HepG2 (cell line): ENCODE measurements around the gene VDAC2. TPM values are rescaled to one million over a fixed set of nuclear protein-coding genes. Genes with fewer than 3 reads are reported as not detected.
A peak's percentile ranks its signal among the peaks of the same experiment; 100 is the strongest.

ENCODE experiments used
- ATF5 ChIP-seq: sonication (generic); formaldehyde crosslinking; IDR thresholded peaks from 2 replicates; pipeline ENCODE4 v1.4.0; 2020; ENCODE audit warnings: mild to moderate bottlenecking, low read depth, missing genetic modification reagents
- CBX5 ChIP-seq: sonication (generic); formaldehyde crosslinking; IDR thresholded peaks from 2 replicates; pipeline ENCODE4 v1.4.0; 2020; ENCODE audit warnings: missing genetic modification reagents, borderline replicate concordance
- CTCF ChIP-seq: sonication (generic); formaldehyde crosslinking; IDR thresholded peaks from 2 replicates; pipeline ENCODE4 v1.5.0; 2020; ENCODE audit warnings: mild to moderate bottlenecking, missing genetic modification reagents, moderate library complexity
- DDIT3 ChIP-seq: sonication (generic); formaldehyde crosslinking; IDR thresholded peaks from 2 replicates; pipeline ENCODE4 v1.4.0; 2020; ENCODE audit warnings: mild to moderate bottlenecking, missing genetic modification reagents
- FOSL1 ChIP-seq: sonication (generic); formaldehyde crosslinking; IDR thresholded peaks from 2 replicates; pipeline ENCODE4 v1.9.0; 2021; ENCODE audit warnings: missing genetic modification reagents, borderline replicate concordance
- HNRNPH1 ChIP-seq: fragments of 200-400 bp; formaldehyde crosslinking; optimal IDR thresholded peaks from 2 replicates; pipeline ENCODE3; 2017; ENCODE audit warnings: mild to moderate bottlenecking, low read depth, low read length
- HNRNPL ChIP-seq: fragments of 200-400 bp; formaldehyde crosslinking; IDR thresholded peaks from 2 replicates; pipeline ENCODE4 v1.6.1; 2017; ENCODE audit warnings: mild to moderate bottlenecking, low read depth, low read length
- MBD4 ChIP-seq: IDR thresholded peaks from 2 replicates; pipeline ENCODE4 v1.6.1; 2012; ENCODE audit warnings: low read length, inconsistent platforms, borderline replicate concordance
- POLR2G ChIP-seq: fragments of 200-400 bp; formaldehyde crosslinking; IDR thresholded peaks from 2 replicates; pipeline ENCODE4 v1.6.1; 2018; ENCODE audit warnings: mild to moderate bottlenecking, low read depth, low read length, moderate library complexity
- SKIL ChIP-seq: sonication (generic); formaldehyde crosslinking; IDR thresholded peaks from 2 replicates; pipeline ENCODE4 v1.8.0; 2022; ENCODE audit warnings: missing genetic modification reagents, mild to moderate bottlenecking, moderate library complexity, borderline replicate concordance
- SP1 ChIP-seq, 2 experiments: fragments of 450-650 bp in 1 of 2; sonication (generic) in 1 of 2; formaldehyde crosslinking in 1 of 2; IDR thresholded peaks; 2 replicates each; pipeline versions ENCODE4 v1.4.0 to v1.6.1; 2016 to 2020; ENCODE audit warnings: missing genetic modification reagents in 1 of 2
- STAG1 ChIP-seq: sonication (generic); formaldehyde crosslinking; IDR thresholded peaks from 2 replicates; pipeline ENCODE4 v1.4.0; 2020; ENCODE audit warnings: missing genetic modification reagents
- ZBED4 ChIP-seq: sonication (generic); formaldehyde crosslinking; IDR thresholded peaks from 2 replicates; pipeline ENCODE4 v1.4.0; 2020; ENCODE audit warnings: missing genetic modification reagents, borderline replicate concordance
- ZFP1 ChIP-seq: IDR thresholded peaks from 2 replicates; pipeline ENCODE4 v1.6.1; 2016
- ZNF33B ChIP-seq: sonication (generic); formaldehyde crosslinking; IDR thresholded peaks from 2 replicates; pipeline ENCODE4 v1.5.1; 2020; ENCODE audit warnings: mild to moderate bottlenecking, missing genetic modification reagents
- ZNF431 ChIP-seq: sonication (generic); formaldehyde crosslinking; IDR thresholded peaks from 2 replicates; pipeline ENCODE4 v1.9.0; 2022; ENCODE audit warnings: missing genetic modification reagents, low read depth, mild to moderate bottlenecking, borderline replicate concordance
- ZNF710 ChIP-seq: sonication (generic); formaldehyde crosslinking; IDR thresholded peaks from 2 replicates; pipeline ENCODE4 v1.5.0; 2020; ENCODE audit warnings: mild to moderate bottlenecking, missing genetic modification reagents, borderline replicate concordance
- ZNF788 ChIP-seq: sonication (generic); formaldehyde crosslinking; IDR thresholded peaks from 2 replicates; pipeline ENCODE4 v1.5.0; 2020; ENCODE audit warnings: mild to moderate bottlenecking, missing genetic modification reagents, borderline replicate concordance
- polyA plus RNA-seq, 8 experiments: library from polyadenylated mRNA; depleted of rRNA in 3 of 8; stranded (reverse) in 7 of 8; unstranded in 1 of 8; fragments of >200 nt; fragmentation: Illumina TruSeq in 4 of 8; extraction: Trizol in 4 of 8; gene quantifications; 2 replicates each; pipeline versions ENCODE4 v1.2.1 to v1.2.3, GENCODE V29; 2011 to 2016; ENCODE audit warnings: low read depth in 4 of 8, missing spikeins in 1 of 8, mixed read lengths in 1 of 8; ENCODE audit not compliant: insufficient read depth in 1 of 8
- total RNA-seq, 5 experiments: library from RNA; depleted of rRNA; stranded (reverse); fragments of >200 nt; fragmentation: Illumina TruSeq; extraction: Trizol; gene quantifications; 2 replicates each; pipeline ENCODE4 v1.2.3, GENCODE V29; 2016; ENCODE audit warnings: low read depth in 1 of 5

Gene VDAC2
- total and polyA plus RNA-seq, 2 of the 13 experiments (the other 11 are each of a cell fraction or from before 2014, with no cell fraction given): 67.9 to 222 TPM

- TF ChIP-seq ZNF431 (CRISPR knock-in tag): no peak
- no peak for TF ChIP-seq HNRNPH1
- no peak for TF ChIP-seq ZNF788 (CRISPR knock-in tag)
- TF ChIP-seq ZFP1 (CRISPR knock-in tag): no peak
- TF ChIP-seq ATF5: no peak
- TF ChIP-seq DDIT3 (CRISPR knock-in tag): no peak
- no peak for TF ChIP-seq STAG1 (CRISPR knock-in tag)
- TF ChIP-seq SKIL (CRISPR knock-in tag): 0 out of 2 replicates have a peak, but pooled peaks have one; percentile 32
- no peak for TF ChIP-seq ZNF710 (CRISPR knock-in tag)
- TF ChIP-seq HNRNPL: 0 out of 2 replicates have a peak, but pooled peaks have one; percentile 26
- TF ChIP-seq CTCF (CRISPR knock-in tag): no peak
- no peak for TF ChIP-seq CBX5 (CRISPR knock-in tag)
- TF ChIP-seq POLR2G: peak; percentile 11; the same call in 1 of the 2 replicates
- TF ChIP-seq SP1 (IDR thresholded peaks at IDR 0.05): no peak
- TF ChIP-seq SP1 (CRISPR knock-in tag; IDR thresholded peaks at IDR 0.05): peak; percentile 47; the same call in 1 of the 2 replicates
- no peak for TF ChIP-seq ZBED4 (CRISPR knock-in tag)
- TF ChIP-seq FOSL1 (CRISPR knock-in tag): no peak
- TF ChIP-seq MBD4: no peak
- no peak for TF ChIP-seq ZNF33B (CRISPR knock-in tag)
These were observed 23.6 kb downstream of the VDAC2 start (continued) for GRCh38 chr10:75234017-75234682.
